SHP77 treated with DMSO at 0.1 percent for 48 hours (cell line): ENCODE measurements around the gene WNT8A.
A peak's percentile ranks its signal among the peaks of the same experiment; 100 is the strongest.
"Not testable (repeated sequence)": the region's sequence is repeated elsewhere in the genome, so short reads cannot be mapped to it uniquely, and the experiment has no call there.

Source experiments
- DNase-seq: peaks from one replicate; lab custom pipeline; 2025; lab: John Stamatoyannopoulos, UW

The WNT8A gene

GRCh38 chr5:138083702-138084101 is at the start of gene WNT8A:
WNT8A (plus strand) TSS chr5:138084033; CDS start chr5:138084128, 95 bp downstream.
- DNase-seq, result no peak

DNA sequence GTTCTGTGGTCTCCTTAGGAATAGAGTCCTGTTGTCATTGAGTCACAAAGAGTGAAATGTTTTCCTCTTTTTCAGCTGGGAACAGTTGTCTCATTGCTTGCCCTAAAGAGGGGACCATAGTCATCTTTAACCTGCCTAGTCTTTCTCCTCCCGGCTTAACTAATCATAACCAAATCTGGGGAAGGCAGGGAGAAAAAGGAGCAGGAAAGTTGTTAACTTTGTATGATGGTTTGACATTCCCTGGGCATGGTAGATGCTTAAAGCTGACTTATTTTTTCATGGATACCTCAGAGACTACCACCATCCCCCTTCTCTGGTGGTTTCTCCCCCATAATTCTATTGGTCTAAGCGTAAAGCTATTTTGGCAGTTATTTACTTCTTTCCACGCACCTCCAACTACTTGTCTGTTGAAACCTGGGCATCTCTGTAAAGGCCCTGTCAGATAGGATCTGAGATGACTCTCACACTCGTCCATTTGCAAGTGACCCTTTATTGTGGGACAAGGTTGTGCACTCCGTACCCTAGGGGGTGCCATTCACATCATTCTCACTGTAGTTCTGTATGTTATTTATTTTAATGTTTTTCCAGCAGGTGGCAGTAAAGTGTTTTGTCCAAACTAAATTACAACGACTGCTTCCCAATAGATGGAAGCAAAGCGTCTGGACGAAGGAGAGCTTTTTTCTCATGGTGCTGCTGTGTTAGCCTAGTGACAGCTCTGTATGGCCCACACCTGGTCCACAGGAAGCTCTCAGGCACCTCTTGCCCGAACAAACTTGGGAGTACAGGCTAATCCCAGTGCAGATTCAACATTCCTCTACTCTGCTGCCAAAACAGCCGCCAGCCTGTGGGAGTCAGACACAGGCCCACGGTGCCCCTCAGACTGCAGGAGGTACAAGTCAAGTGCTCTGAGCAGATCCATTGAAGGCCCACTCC is 48.0 kb upstream of the WNT8A start:
- peak; percentile 83 for DNase-seq

DNA sequence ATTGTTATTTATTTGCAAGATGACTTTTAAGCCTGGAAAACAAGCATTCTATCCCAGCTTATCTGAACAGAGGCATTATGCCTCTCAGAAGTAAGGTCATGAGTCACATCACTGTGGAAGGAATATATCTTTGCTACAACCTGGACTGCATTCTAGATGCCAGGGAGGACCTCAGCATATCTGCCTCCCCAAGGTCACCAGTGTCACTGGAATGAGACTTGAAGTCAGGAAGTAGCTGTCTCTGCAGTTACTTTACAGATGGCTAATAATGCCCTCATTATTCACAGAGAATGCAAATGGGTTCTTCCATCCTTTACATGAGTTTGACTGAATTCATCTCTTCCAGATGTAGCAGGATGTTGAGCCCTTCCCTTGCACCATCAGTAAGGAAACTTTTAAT is 46.6 kb upstream of the WNT8A start:
- no peak for DNase-seq

DNA sequence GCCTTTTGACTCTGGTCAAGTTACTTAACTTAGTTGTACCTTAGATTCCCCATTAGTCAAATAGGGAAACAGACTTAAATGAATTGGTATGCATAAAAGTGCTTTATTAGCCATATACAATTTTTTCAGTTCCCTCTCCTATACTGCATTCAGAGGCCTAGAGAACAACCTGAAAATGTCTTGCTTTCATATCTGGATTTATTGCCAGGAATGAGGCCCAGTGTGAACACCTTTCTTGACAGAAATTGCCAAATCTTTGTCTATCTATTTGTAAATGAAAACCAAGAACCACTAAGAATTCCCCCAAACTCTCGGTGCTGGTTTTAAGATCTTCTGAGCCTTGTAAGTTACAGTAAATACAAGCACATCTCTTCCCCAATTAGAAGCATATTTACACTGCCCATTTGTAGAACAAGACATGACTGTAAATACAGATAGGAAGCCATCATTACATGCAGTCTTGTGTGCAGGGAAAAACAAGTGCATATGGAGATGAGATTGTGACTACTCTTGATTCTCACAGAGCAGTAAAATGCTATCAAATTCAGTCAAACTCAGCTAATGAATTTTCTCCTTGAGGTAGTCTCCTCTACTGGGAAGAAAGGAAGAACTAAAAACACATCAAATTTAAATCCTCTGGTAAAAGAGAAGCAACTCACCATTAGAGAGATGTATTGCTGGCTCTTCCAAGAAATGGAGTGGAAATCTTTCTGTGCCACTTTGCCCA is 45.8 kb upstream of the WNT8A start:
- DNase-seq, result no peak

GRCh38 chr5:138038826-138039225 is 45.0 kb upstream of the WNT8A start:
- DNase-seq, result no peak

GRCh38 chr5:138045283-138045682 is 38.5 kb upstream of the WNT8A start:
- not testable (repeated sequence) for DNase-seq

DNA sequence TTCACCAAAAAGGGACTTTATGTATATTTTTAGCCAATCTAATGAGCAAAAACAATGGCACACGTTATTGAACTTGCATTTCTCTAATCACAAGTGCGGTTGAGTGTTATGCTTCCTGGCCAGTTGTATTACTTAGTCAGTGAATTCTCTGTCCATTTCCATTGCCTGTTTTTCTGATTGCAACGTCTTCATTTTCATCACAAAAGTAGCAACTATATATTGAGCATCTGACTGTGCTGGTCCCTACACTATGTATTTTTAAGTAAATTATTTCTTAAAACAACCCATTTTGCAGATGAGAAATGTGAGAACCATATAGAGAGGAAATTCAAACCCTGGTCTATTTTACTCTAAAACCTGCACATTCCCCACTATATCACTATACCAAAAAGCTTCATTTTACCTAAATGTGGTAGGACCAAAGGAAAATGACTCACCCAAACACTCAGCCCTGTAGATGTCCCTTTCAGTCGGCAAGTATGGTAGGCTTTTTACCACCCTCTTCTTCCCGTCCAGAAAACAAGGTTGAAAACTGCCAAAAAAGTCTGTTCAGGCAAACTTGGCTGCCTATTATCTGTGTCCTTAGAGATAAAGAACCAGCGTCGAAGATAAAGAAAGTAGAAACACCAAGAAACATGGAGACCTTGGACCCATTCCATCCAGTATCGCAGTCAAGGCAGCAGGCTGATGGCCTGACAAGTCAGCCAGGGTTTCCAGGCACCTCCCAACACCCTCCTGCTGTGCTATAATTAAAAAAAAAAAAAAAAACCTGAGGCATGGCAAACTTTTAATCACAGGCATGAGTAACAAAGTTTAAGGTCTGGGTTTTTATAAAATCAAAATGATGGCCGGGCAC is 32.2 kb upstream of the WNT8A start:
- DNase-seq, result no peak

- DNase-seq, result not testable (repeated sequence)
Observed at GRCh38 chr5:138052718-138053117, 31.1 kb upstream of the WNT8A start.

GRCh38 chr5:138053554-138053953 is 30.3 kb upstream of the WNT8A start:
- DNase-seq, result no peak

DNA sequence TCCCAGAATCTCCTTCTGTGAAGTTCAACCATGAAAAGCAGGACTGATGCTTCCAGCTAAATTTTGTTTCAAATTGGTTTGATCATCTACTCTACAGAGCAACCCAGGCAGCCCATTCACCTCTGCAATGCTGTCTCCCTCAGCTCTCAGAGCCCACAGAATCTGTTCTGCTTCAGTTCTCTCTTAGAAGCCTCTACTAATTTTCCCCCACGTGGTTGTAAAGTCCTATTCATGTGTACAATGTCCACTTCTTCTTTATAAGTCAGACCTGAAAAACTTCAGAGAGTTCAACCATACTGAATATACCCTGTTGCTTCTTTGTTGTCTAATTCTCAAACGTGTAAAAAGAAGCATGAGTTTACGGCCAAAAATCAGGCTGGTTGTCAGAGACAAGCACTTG is 29.6 kb upstream of the WNT8A start:
- DNase-seq, result no peak

DNA sequence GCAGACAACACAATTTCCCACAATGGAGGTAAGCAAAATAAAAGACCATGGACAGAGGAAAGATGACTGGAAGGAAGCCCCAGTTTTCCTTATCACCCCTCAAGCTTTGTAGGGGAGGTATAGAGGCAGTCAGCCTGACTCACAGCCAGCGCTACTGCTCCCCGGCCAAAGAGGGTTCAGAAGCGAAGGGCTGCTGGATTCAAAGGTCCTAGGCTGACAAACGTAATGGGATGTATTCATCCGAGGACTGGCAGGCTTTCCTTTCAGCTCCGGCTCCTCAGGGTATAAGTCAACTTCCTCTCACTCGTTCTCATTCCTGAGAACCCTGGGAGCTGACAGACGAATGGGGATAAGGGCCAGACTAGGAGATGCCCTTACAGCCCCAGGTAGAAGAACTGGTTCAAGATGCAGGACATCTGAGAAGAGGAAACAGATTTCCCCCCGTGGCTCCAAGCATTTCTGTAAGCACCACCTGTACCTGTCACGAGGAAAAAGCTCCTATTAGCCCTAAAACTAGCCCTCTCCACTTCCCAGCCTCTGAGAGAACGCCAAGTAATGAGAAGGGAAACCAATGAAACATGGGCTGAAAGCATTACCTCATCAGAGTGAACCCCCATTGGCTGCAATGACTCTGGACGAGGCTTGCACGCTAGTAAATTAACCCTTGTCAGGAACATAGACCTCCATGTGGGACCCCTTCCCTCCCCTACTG is 28.8 kb upstream of the WNT8A start:
- DNase-seq, result no peak

DNA sequence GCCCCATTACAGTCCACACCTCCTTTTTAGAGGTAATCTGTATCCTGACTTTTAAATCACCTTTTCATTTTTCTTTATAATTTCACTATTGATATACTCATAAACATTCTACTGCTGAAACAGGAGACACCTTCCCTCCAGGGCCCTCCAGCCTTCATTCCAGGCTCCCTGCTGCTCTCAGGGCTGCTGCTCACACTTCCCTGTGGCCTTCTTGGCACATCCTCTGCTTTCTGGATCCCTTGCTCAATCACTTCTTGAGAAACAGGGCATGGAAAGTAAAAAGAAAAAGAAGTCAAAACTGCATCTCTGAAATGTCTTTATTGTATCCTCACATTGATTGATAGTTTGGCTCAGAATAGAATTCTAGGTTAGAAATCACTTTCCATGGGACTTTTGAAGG is 19.3 kb upstream of the WNT8A start:
- DNase-seq, result no peak

GRCh38 chr5:138065102-138065501 is 18.7 kb upstream of the WNT8A start:
- DNase-seq, result no peak

DNA sequence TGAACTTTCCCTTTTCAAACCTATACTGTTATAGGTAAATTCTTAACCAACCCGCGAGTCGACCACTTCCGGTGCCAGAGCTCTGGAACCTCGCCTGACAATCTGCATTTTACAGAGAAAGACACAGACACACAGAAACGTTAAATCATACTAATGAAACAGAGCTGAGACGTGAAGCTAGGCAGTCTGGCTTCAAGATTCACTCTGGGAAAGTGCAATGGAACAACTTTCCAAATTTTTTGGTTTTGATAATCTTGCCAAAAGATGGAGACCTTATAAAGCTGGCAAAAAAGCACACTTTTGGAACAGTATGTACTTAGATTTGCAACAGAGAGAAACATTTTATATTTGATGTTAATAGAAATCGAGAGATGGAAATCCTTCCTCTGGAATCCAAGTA is 15.9 kb upstream of the WNT8A start:
- DNase-seq, result no peak

GRCh38 chr5:138068742-138069600 is 14.9 kb upstream of the WNT8A start:
- peak; percentile 26 for DNase-seq

- not testable (repeated sequence) for DNase-seq
Observed at GRCh38 chr5:138070026-138070425, 13.8 kb upstream of the WNT8A start.

GRCh38 chr5:138077064-138077696 is 6.7 kb upstream of the WNT8A start:
- DNase-seq, result peak; percentile 35

DNA sequence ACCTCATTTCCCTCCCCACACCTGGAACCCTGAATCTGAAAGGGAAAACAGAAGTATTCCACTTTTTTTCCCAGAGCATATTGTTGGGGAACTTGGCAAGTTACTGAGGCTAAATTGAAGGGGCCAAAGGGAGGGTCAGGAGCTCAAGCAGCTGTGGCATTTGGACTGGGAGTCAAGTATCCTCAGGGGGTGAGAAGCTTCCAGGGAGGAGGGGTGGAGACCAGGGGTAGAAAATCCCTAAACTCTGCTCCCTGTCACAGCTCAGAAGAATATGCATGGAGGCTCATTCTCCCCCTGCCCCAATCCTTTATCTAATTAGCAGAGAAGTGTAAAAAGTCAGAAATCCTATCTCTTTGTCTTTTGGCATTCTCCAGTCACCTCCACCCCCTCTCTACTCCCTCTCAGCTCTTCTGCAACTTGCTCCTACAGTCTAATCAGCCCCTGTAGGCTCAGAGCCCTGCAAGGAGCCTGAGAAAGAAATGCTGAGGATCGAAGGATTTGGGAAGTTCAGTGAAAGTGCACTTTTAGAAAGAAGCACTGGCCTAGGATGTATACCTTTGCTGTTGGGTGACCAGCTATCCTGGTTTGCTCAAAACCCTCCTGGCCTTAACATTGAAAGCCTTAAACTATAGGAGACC is 5.7 kb upstream of the WNT8A start:
- DNase-seq, result no peak

DNA sequence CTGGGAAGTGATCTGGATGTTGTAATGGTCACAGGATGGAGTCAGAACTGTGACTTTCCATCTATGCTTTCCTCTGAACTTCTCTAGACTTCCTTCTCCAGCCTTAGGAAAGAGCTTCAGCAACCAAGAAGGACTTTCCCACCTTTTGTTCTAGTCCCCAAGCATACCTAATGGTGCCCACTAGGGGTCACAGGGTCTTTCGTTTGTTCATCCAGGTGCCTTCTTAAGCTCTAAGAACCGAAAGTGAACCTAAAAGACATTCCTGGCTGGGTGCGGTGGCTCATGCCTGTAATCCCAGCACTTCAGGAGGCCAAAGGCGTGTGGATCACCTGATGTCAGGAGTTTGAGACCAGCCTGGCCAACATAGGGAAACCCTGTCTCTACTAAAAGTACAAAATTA is 1.8 kb upstream of the WNT8A start:
- DNase-seq, result no peak

- DNase-seq, result no peak
Observed at GRCh38 chr5:138091685-138092084, 7.9 kb downstream of the WNT8A start.
